HG03159 (cell line): ENCODE results near the gene PREX1.
"Not testable (repeated sequence)": the region's sequence is repeated elsewhere in the genome, so short reads cannot be mapped to it uniquely, and the experiment has no call there.

Experiments
- ATAC-seq: cut with Tn5 transposase; IDR thresholded peaks from one replicate; pipeline ENCODE4 v1.9.1; 2021; ENCODE audit warnings: mild to moderate bottlenecking, moderate library complexity; ENCODE audit not compliant: unreplicated experiment

The PREX1 gene

GRCh38 chr20:48826883-48827771, 672 bp downstream of the PREX1 start:
- peak; percentile 19 for ATAC-seq

GRCh38 chr20:48826480-48826879, 1.3 kb downstream of the PREX1 start:
- ATAC-seq: not testable (repeated sequence)

- ATAC-seq: no peak
Measured at GRCh38 chr20:48826069-48826468, 1.7 kb downstream of the PREX1 start.

GRCh38 chr20:48825566-48825920, 2.3 kb downstream of the PREX1 start:
- no peak for ATAC-seq

- no peak for ATAC-seq
Measured at GRCh38 chr20:48824830-48825565, 2.8 kb downstream of the PREX1 start.

- no peak for ATAC-seq
Measured at GRCh38 chr20:48823960-48824498, 3.8 kb downstream of the PREX1 start.

- ATAC-seq: no peak
Measured at GRCh38 chr20:48823476-48823875, 4.3 kb downstream of the PREX1 start.

- no peak for ATAC-seq
Measured at GRCh38 chr20:48822879-48823385, 4.9 kb downstream of the PREX1 start.

GRCh38 chr20:48822178-48822577, 5.6 kb downstream of the PREX1 start:
- no peak for ATAC-seq

- ATAC-seq: no peak
Measured at GRCh38 chr20:48821261-48821920, 6.4 kb downstream of the PREX1 start.

GRCh38 chr20:48820649-48820973, 7.2 kb downstream of the PREX1 start:
- ATAC-seq: no peak

GRCh38 chr20:48819821-48820648, 7.8 kb downstream of the PREX1 start:
- no peak for ATAC-seq

GRCh38 chr20:48819089-48819488, 8.7 kb downstream of the PREX1 start:
- ATAC-seq: no peak

GRCh38 chr20:48818481-48818987, 9.3 kb downstream of the PREX1 start:
- peak; percentile 46 for ATAC-seq

GRCh38 chr20:48818031-48818370, 9.8 kb downstream of the PREX1 start:
- ATAC-seq: no peak

- ATAC-seq: no peak
Measured at GRCh38 chr20:48817367-48818030, 10.3 kb downstream of the PREX1 start.

GRCh38 chr20:48816282-48817205, 11.3 kb downstream of the PREX1 start:
- no peak for ATAC-seq

GRCh38 chr20:48815537-48815936, 12.3 kb downstream of the PREX1 start:
- ATAC-seq: no peak

- no peak for ATAC-seq
Measured at GRCh38 chr20:48814633-48815032, 13.2 kb downstream of the PREX1 start.
